CD14-positive monocyte (primary cell): ENCODE data around the gene SLC2A2. TPM values are rescaled to one million over a fixed set of nuclear protein-coding genes. Genes with fewer than 3 reads are reported as not detected.

Source experiments
- DNase-seq, 3 donors: peaks; one replicate each; pipeline ENCODE4 v3.0.0-alpha.2; 2011 to 2022
- H2AFZ ChIP-seq: 2 replicates; pipeline ENCODE4 v1.6.0; 2012; ENCODE audit warnings: mild to moderate bottlenecking, low read depth, low read length, inconsistent platforms; ENCODE audit not compliant: insufficient read depth, poor library complexity, severe bottlenecking
- H3K27ac ChIP-seq, 2 donors: 1 replicate in 1 of 2; 2 replicates in 1 of 2; pipeline ENCODE4 v1.5.1; 2012 to 2013; ENCODE audit warnings: low read length in 2 of 2, control low read depth in 1 of 2, inconsistent platforms in 1 of 2, low read depth in 1 of 2, mild to moderate bottlenecking in 1 of 2
- H3K27me3 ChIP-seq, 2 donors: one replicate each; pipeline versions ENCODE4 v1.6.0 to v1.6.1; 2011 to 2013; ENCODE audit warnings: low read length in 2 of 2; ENCODE audit not compliant: control insufficient read depth in 2 of 2, insufficient read depth in 2 of 2
- H3K36me3 ChIP-seq, 2 donors: replicated peaks in 1 of 2; 1 replicate in 1 of 2; 2 replicates in 1 of 2; pipeline versions ENCODE4 v1.5.1 to v1.6.1; 2012 to 2013; ENCODE audit warnings: low read length in 2 of 2, control low read depth in 1 of 2, inconsistent platforms in 1 of 2, mild to moderate bottlenecking in 1 of 2; ENCODE audit not compliant: insufficient read depth in 2 of 2, control insufficient read depth in 1 of 2
- H3K4me1 ChIP-seq, 2 donors: 1 replicate in 1 of 2; 2 replicates in 1 of 2; pipeline versions ENCODE4 v1.5.1 to v1.6.1; 2012 to 2013; ENCODE audit warnings: low read length in 2 of 2, control low read depth in 1 of 2, inconsistent platforms in 1 of 2, mild to moderate bottlenecking in 1 of 2, moderate library complexity in 1 of 2; ENCODE audit not compliant: insufficient read depth in 2 of 2, control insufficient read depth in 1 of 2
- H3K4me2 ChIP-seq: replicated peaks from 2 replicates; pipeline ENCODE3; 2012; ENCODE audit warnings: low read length, moderate library complexity, mild to moderate bottlenecking; ENCODE audit not compliant: poor library complexity, severe bottlenecking; ENCODE audit errors: extremely low read depth
- H3K4me3 ChIP-seq, 3 experiments: fragments of 200-600 bp in 1 of 3; sonication (generic) in 1 of 3; replicated peaks in 1 of 3; 1 replicate in 2 of 3; 2 replicates in 1 of 3; pipeline ENCODE4 v1.5.1; 2011 to 2013; ENCODE audit warnings: low read length in 3 of 3, mild to moderate bottlenecking in 3 of 3, control low read depth in 2 of 3, low read depth in 2 of 3, inconsistent platforms in 1 of 3, moderate library complexity in 1 of 3
- H3K79me2 ChIP-seq: 2 replicates; pipeline ENCODE4 v1.6.0; 2012; ENCODE audit warnings: mild to moderate bottlenecking, control low read depth, inconsistent platforms, low read length, moderate library complexity; ENCODE audit not compliant: insufficient read depth
- H3K9ac ChIP-seq: 2 replicates; pipeline ENCODE4 v1.6.0; 2017; ENCODE audit warnings: low read length, mild to moderate bottlenecking; ENCODE audit not compliant: insufficient read depth, poor library complexity, severe bottlenecking
- H3K9me3 ChIP-seq, 2 donors: replicated peaks in 1 of 2; 1 replicate in 1 of 2; 2 replicates in 1 of 2; pipeline versions ENCODE4 v1.5.1 to v1.6.1; 2012 to 2013; ENCODE audit warnings: low read length in 2 of 2, control low read depth in 1 of 2; ENCODE audit not compliant: control insufficient read depth in 1 of 2, insufficient read depth in 1 of 2
- H4K20me1 ChIP-seq: 2 replicates; pipeline ENCODE4 v1.6.0; 2012; ENCODE audit warnings: mild to moderate bottlenecking, low read length, control low read depth, moderate library complexity; ENCODE audit not compliant: insufficient read depth
- H3K27ac Mint-ChIP-seq, 7 donors: one replicate each; pipeline ENCODE4 v1.8.0; 2020; ENCODE audit warnings: mild to moderate bottlenecking in 7 of 7, mixed read lengths in 7 of 7, moderate library complexity in 6 of 7, inconsistent platforms in 2 of 7
- H3K27me3 Mint-ChIP-seq, 3 donors: one replicate each; pipeline ENCODE4 v1.8.0; 2021 to 2022; ENCODE audit warnings: low read depth in 3 of 3, mild to moderate bottlenecking in 3 of 3, mixed read lengths in 3 of 3, moderate library complexity in 3 of 3, inconsistent platforms in 1 of 3
- H3K36me3 Mint-ChIP-seq, 2 donors: one replicate each; pipeline ENCODE4 v1.8.0; 2020; ENCODE audit warnings: mixed read lengths in 2 of 2, inconsistent platforms in 1 of 2, mild to moderate bottlenecking in 1 of 2
- H3K4me1 Mint-ChIP-seq: one replicate; pipeline ENCODE4 v1.8.0; 2020; ENCODE audit warnings: mild to moderate bottlenecking, mixed read lengths
- H3K4me3 Mint-ChIP-seq, 2 donors: one replicate each; pipeline ENCODE4 v1.8.0; 2020; ENCODE audit warnings: mild to moderate bottlenecking in 2 of 2, mixed read lengths in 2 of 2, moderate library complexity in 1 of 2
- H3K9me3 Mint-ChIP-seq, 7 donors: one replicate each; pipeline ENCODE4 v1.8.0; 2020 to 2022; ENCODE audit warnings: mixed read lengths in 7 of 7, mild to moderate bottlenecking in 6 of 7, moderate library complexity in 6 of 7, inconsistent platforms in 2 of 7
- WGBS: methylation state at CpG from one replicate; pipeline ENCODE4 v1.1.5; 2013; ENCODE audit warnings: missing lambda C conversion rate; ENCODE audit not compliant: insufficient coverage; 5-methylcytosine and 5-hydroxymethylcytosine counted together
- intact Hi-C, 2 donors: fragments of 100-400 bp; cut with micrococcal nuclease; formaldehyde crosslinking; loops; one replicate each; pipeline versions ENCODE4 v1.15.0 to v1.15.1; 2023
- polyA plus RNA-seq, 3 donors: library from polyadenylated mRNA; depleted of rRNA in 1 of 3; unstranded in 2 of 3; stranded (reverse) in 1 of 3; fragments of 300-500 nt in 2 of 3; fragments of >200 nt in 1 of 3; fragmentation: Illumina TruSeq in 2 of 3; gene quantifications; 1 replicate in 2 of 3; 2 replicates in 1 of 3; pipeline ENCODE4 v1.2.3, GENCODE V29; 2012 to 2021
- TF ChIP-seq, protein P1 (sequence below): fragments of 200-600 bp; IDR thresholded peaks from one replicate; pipeline ENCODE4 v1.8.0; 2022; ENCODE audit warnings: antibody characterized with exemption, mild to moderate bottlenecking

The SLC2A2 gene
- polyA plus RNA-seq, 3 donors = not detected

GRCh38 chr3:170976190-170976519 is 50.4 kb downstream of the SLC2A2 start:
- Histone ChIP-seq H3K79me2 (no peaks in the 10 kb centered on the region), H3K9ac (no peak overlapping the region), H3K27me3 (no peaks in the 10 kb centered on the region), H3K27ac (no peak overlapping the region), H3K9me3 (peaks cover 0 to 4% of the 10 kb centered on the region in 2 donors), H4K20me1 (no peaks in the 10 kb centered on the region), H3K4me1 (no peaks in the 10 kb centered on the region), H3K4me2 (no peak overlapping the region), H3K36me3 (no peaks in the 10 kb centered on the region), H2AFZ (no peak overlapping the region), H3K4me3 (no peak overlapping the region)
- TF ChIP-seq, protein P1, sequence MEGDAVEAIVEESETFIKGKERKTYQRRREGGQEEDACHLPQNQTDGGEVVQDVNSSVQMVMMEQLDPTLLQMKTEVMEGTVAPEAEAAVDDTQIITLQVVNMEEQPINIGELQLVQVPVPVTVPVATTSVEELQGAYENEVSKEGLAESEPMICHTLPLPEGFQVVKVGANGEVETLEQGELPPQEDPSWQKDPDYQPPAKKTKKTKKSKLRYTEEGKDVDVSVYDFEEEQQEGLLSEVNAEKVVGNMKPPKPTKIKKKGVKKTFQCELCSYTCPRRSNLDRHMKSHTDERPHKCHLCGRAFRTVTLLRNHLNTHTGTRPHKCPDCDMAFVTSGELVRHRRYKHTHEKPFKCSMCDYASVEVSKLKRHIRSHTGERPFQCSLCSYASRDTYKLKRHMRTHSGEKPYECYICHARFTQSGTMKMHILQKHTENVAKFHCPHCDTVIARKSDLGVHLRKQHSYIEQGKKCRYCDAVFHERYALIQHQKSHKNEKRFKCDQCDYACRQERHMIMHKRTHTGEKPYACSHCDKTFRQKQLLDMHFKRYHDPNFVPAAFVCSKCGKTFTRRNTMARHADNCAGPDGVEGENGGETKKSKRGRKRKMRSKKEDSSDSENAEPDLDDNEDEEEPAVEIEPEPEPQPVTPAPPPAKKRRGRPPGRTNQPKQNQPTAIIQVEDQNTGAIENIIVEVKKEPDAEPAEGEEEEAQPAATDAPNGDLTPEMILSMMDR = no peak
- H3K27me3 Mint-ChIP-seq = peaks cover 0 to 2% (median 2%) of the 10 kb centered on the region in 3 donors
- H3K36me3 Mint-ChIP-seq = no peaks in the 10 kb centered on the region
- no peak overlapping the region for H3K27ac Mint-ChIP-seq
- no peaks in the 10 kb centered on the region for H3K4me1 Mint-ChIP-seq
- no peak overlapping the region for H3K4me3 Mint-ChIP-seq
- intact Hi-C loops = no loop called here
- no peak for DNase-seq
- WGBS = 83% methylated on average over 1 of the region's 4 CpGs
- peaks cover 0 to 15% (median 3%) of the 10 kb centered on the region in 7 donors for H3K9me3 Mint-ChIP-seq

GRCh38 chr3:170975283-170976189 is 51.0 kb downstream of the SLC2A2 start:
- no peak overlapping the region for H3K27ac ChIP-seq
- H4K20me1 ChIP-seq = no peaks in the 10 kb centered on the region
- Mint-ChIP-seq H3K4me3 (no peak overlapping the region), H3K27me3 (peaks cover 0 to 2% (median 2%) of the 10 kb centered on the region in 3 donors), H3K9me3 (peaks cover 0 to 15% (median 3%) of the 10 kb centered on the region in 7 donors), H3K27ac (no peak overlapping the region), H3K36me3 (no peaks in the 10 kb centered on the region), H3K4me1 (no peaks in the 10 kb centered on the region)
- no peaks in the 10 kb centered on the region for H3K4me1 ChIP-seq
- WGBS = 95% methylated on average over 13 of the region's 16 CpGs
- no peaks in the 10 kb centered on the region for H3K27me3 ChIP-seq
- H3K79me2 ChIP-seq = no peaks in the 10 kb centered on the region
- no peak overlapping the region for H3K4me3 ChIP-seq
- no peak overlapping the region for H2AFZ ChIP-seq
- DNase-seq = no peak
- no peaks in the 10 kb centered on the region for H3K36me3 ChIP-seq
- no peak overlapping the region for H3K4me2 ChIP-seq
- peaks cover 0 to 4% of the 10 kb centered on the region in 2 donors for H3K9me3 ChIP-seq
- H3K9ac ChIP-seq = no peak overlapping the region
- TF ChIP-seq, protein P1 = no peak
- intact Hi-C loops = no loop called here
